Testis (tissue), 3 donors: ENCODE data around the gene RIN1. TPM values are rescaled to one million over a fixed set of nuclear protein-coding genes. Genes with fewer than 3 reads are reported as not detected.

ENCODE experiments used
- DNase-seq: peaks from one replicate; pipeline ENCODE4 v3.0.0-alpha.2; 2019
- H3K27ac ChIP-seq, 2 donors: fragments of 200-600 bp; sonication (generic); one replicate each; pipeline ENCODE4 v1.5.1; 2019
- H3K27me3 ChIP-seq: fragments of 200-600 bp; sonication (generic); one replicate; pipeline ENCODE4 v1.5.1; 2019
- H3K36me3 ChIP-seq: fragments of 200-600 bp; sonication (generic); one replicate; pipeline ENCODE4 v1.5.1; 2017; ENCODE audit warnings: low read depth; ENCODE audit errors: missing control alignments
- H3K4me1 ChIP-seq: fragments of 200-600 bp; sonication (generic); one replicate; pipeline ENCODE4 v1.5.1; 2019
- H3K4me3 ChIP-seq, 2 donors: fragments of 200-600 bp; sonication (generic); one replicate each; pipeline ENCODE4 v1.5.1; 2017 to 2019
- H3K9me3 ChIP-seq: fragments of 200-600 bp; sonication (generic); one replicate; pipeline ENCODE4 v1.5.1; 2017
- POLR2A ChIP-seq: fragments of 450-650 bp; IDR thresholded peaks from one replicate; pipeline ENCODE4 v1.6.1; 2017; ENCODE audit warnings: antibody characterized with exemption, mild to moderate bottlenecking, moderate library complexity
- WGBS, 2 donors: methylation state at CpG; one replicate each; pipeline ENCODE4 v1.1.5; 2018; 5-methylcytosine and 5-hydroxymethylcytosine counted together
- intact Hi-C: fragments of 100-400 bp; cut with DNase I; formaldehyde crosslinking; loops from one replicate; pipeline ENCODE4 v1.15.1; 2023; ENCODE audit warnings: low total_unique reads
- polyA plus RNA-seq: library from polyadenylated mRNA; stranded (reverse); fragments of 350-450 nt; fragmentation: Illumina TruSeq; extraction: RNeasy Lipid Tissue Mini Kit (QIAGEN cat#74804); gene quantifications from one replicate; pipeline ENCODE4 v1.2.3, GENCODE V29; 2014; ENCODE audit warnings: low read depth, low replicate concordance; ENCODE audit not compliant: insufficient read depth
- total RNA-seq, 2 donors: library from RNA; depleted of rRNA; stranded (reverse); fragments of >200 nt; gene quantifications; one replicate each; pipeline ENCODE4 v1.2.3, GENCODE V29; 2016
- TF ChIP-seq, protein P1 (sequence below), 3 experiments: fragments of 450-650 bp in 2 of 3; fragments of 200-600 bp in 1 of 3; sonication (generic) in 1 of 3; IDR thresholded peaks; one replicate each; pipeline ENCODE4 v1.5.1; 2016 to 2019; ENCODE audit warnings: antibody characterized with exemption in 3 of 3, mild to moderate bottlenecking in 2 of 3, moderate library complexity in 1 of 3

RIN1 gene
- total and polyA plus RNA-seq, 3 donors from 2014 or later = 4.7 to 8.5 (median 8.2) TPM

DNA sequence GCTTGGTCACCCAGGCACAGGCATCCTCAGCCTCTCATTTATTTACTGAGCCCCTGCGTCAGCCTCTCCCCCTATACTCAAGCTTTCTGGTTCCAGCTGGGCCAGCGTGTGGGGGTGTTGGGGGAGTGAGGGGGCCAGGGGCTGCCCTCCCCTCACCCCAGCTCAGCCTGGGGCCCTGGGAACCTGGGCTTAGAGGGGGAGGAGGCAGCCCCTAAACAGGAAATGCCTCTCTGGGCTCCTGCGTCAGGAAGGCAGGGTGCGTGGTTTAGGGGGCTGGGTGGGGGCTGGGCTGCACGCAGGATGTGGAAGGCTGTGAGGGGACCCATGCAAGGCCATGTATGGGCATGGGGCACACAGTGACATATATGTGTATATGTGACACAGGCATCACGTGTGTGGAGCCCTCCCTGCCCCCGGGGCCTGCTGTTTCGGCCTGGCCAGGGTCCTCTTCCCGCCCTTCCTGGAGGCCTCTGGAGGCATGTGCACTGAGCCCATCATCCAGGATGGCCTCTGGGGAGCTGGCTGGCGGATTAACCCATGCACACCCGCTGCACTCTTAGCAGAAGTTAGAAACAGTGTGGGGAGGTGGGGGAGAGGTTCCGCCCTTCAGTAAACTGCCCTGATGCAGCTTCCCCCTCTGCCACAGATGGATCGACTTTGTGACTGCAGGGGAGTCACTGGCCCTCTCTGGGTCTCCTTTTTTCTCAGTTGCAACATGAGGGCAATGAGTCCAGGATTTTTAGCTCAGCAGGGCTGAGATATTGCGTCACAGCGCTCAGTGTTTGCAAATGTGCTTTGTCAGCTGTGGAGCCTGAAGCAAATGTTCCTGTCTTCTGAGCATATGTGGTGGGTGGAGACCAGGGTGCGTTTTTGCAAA is 18.3 kb downstream of the RIN1 start:
- Histone ChIP-seq H3K4me3 (no peak overlapping the region), H3K27ac (peak overlapping the region; percentile 77 to 88), H3K36me3 (no peaks in the 10 kb centered on the region), H3K9me3 (no peaks in the 10 kb centered on the region), H3K4me1 (peaks cover 24% of the 10 kb centered on the region), H3K27me3 (no peaks in the 10 kb centered on the region)
- WGBS, 2 donors = 49 to 58% methylated on average over 14 to 16 of the region's 16 CpGs
- intact Hi-C loops = no loop called here
- peak; percentile 68 for DNase-seq
- TF ChIP-seq, protein P1, sequence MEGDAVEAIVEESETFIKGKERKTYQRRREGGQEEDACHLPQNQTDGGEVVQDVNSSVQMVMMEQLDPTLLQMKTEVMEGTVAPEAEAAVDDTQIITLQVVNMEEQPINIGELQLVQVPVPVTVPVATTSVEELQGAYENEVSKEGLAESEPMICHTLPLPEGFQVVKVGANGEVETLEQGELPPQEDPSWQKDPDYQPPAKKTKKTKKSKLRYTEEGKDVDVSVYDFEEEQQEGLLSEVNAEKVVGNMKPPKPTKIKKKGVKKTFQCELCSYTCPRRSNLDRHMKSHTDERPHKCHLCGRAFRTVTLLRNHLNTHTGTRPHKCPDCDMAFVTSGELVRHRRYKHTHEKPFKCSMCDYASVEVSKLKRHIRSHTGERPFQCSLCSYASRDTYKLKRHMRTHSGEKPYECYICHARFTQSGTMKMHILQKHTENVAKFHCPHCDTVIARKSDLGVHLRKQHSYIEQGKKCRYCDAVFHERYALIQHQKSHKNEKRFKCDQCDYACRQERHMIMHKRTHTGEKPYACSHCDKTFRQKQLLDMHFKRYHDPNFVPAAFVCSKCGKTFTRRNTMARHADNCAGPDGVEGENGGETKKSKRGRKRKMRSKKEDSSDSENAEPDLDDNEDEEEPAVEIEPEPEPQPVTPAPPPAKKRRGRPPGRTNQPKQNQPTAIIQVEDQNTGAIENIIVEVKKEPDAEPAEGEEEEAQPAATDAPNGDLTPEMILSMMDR (IDR thresholded peaks at IDR 0.05) = no peak
- TF ChIP-seq POLR2A = no peak

DNA sequence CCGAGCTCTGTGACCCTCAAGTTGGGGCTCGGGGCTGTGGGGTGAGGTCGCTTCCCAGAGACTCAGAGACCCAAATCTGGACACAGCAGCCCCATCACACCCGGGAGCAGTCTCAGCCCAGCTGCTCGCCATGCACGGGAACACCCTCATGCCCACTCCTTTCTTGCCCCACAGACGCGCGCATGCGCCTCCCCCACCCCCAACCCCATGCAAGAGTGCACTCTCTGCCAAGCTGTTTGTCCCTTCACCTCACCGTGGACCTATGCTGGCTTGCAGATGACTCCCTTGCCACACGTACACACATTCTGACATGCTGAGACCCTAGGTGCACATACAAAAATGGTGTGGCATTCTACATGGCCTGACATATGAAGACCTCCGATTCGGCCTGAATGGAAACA is 18.9 kb downstream of the RIN1 start:
- H3K4me3 ChIP-seq = peak overlapping the region; percentile 33 to 51
- no peaks in the 10 kb centered on the region for H3K9me3 ChIP-seq
- H3K36me3 ChIP-seq = no peaks in the 10 kb centered on the region
- intact Hi-C loops = no loop called here
- H3K4me1 ChIP-seq = peaks cover 22% of the 10 kb centered on the region
- DNase-seq = no peak
- no peak for TF ChIP-seq POLR2A
- TF ChIP-seq, protein P1 (IDR thresholded peaks at IDR 0.05) = no peak
- H3K27ac ChIP-seq = peak overlapping the region; percentile 77 to 88
- H3K27me3 ChIP-seq = no peaks in the 10 kb centered on the region
- WGBS, 2 donors = 14 to 30% methylated on average over 12 to 14 of the region's 14 CpGs

DNA sequence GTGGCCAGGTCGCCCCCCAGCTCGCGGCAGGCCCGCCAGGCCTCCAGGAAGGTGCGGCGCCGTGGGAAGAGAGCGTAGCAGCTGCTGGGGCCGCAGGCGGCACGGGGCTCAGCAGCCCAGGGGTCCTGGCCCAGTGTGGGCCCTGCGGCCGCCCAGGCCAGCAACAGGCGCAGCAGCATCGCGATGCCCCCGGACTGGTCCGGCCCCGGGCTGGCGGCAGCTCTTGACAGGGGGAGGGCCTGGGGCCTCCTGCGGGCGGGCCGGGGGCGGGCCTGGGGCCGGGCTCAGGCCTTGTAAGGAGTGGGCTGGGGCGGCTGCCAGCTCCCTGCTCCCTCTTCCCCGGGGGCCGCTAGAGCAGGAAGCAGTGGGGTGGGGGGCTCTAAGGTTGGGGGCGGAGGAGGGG is 19.4 kb downstream of the RIN1 start, which contains the start of gene CD248:
CD248 (minus strand) TSS at position 196 of the 403 bp plus-strand sequence; CDS start at position 179, 17 bp downstream.
- peak; percentile 69 for DNase-seq
- 14 to 32% methylated on average over 5 to 14 of the region's 29 CpGs for whole genome bisulfite sequencing, 2 donors
- no peaks in the 10 kb centered on the region for H3K36me3 ChIP-seq
- TF ChIP-seq, protein P1 (IDR thresholded peaks at IDR 0.05) = no peak
- no peak for TF ChIP-seq POLR2A
- H3K4me3 ChIP-seq = peak within 1 kb of the TSS; percentile 33 to 51
- H3K9me3 ChIP-seq = no peaks in the 10 kb centered on the region
- H3K27ac ChIP-seq = peak within 1 kb of the TSS; percentile 77 to 88
- H3K4me1 ChIP-seq = peaks cover 21% of the 10 kb centered on the region
- no peaks in the 10 kb centered on the region for H3K27me3 ChIP-seq
- intact Hi-C loops = no loop called here

DNA sequence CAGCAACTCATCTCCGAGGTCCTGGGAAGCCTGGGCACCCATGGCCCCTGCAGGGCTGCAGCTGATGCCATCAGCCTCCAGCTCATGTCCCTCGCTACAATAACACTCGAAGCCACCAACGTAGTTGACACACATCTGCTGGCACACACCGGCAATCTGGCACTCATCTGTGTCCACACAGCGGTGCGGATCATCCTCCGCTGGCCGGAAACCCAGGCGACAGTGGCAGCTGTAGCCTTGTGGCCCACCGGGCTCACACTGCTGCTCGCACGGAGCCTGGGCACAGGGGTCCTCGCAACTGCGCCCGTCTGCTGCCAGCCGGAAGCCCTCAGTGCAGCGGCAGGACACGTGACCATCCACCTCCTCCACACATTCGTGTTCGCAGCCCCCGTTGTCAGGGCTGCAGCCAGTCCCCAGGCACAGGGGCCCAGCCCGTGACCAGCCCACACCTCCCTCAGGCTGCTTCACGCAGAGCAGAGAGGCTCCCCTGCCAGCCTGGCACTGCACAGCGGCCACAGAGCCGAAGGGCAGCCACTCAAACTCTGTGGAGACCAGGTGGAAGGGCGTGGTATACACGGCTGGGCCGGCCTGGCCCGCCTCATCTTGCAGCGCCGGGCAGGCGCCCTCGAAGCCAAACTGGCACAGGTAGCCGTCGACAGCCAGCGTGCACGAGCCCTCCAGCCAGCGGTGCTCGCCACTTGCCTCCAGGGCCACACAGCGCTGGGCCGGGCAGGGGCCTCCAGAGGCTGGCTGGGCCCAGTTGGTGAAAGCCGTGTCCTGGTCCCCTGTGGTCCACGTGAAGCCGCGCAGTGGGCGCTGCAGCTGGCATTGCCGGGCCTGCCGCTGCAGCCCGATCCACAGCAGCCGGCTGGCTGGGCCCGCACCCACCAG is 20.1 kb downstream of the RIN1 start:
- Histone ChIP-seq H3K4me3 (peak overlapping the region; percentile 33 to 51), H3K36me3 (no peaks in the 10 kb centered on the region), H3K27me3 (no peaks in the 10 kb centered on the region), H3K27ac (peak overlapping the region; percentile 33 to 88), H3K4me1 (peaks cover 21% of the 10 kb centered on the region), H3K9me3 (no peaks in the 10 kb centered on the region)
- WGBS, 2 donors = 64 to 74% methylated on average over 9 to 50 of the region's 52 CpGs
- intact Hi-C loops = no loop called here
- no peak for DNase-seq
- TF ChIP-seq, protein P1 (IDR thresholded peaks at IDR 0.05) = no peak
- no peak for TF ChIP-seq POLR2A
